Adrenal gland (tissue), 5 donors: ENCODE data around the gene ZGLP1.

ENCODE experiments used
- POLR2A ChIP-seq, 2 donors: fragments of 450-650 bp; IDR thresholded peaks; one replicate each; pipeline ENCODE4 v1.6.1; 2017; ENCODE audit warnings: antibody characterized with exemption in 2 of 2, mild to moderate bottlenecking in 2 of 2, moderate library complexity in 1 of 2
- TF ChIP-seq, protein P1 (sequence below), 6 experiments: fragments of 450-650 bp in 4 of 6; fragments of 200-600 bp in 2 of 6; sonication (generic) in 1 of 6; IDR thresholded peaks; 1 replicate in 5 of 6; 2 replicates in 1 of 6; pipeline versions ENCODE4 v1.5.1 to v1.8.0; 2016 to 2021; ENCODE audit warnings: antibody characterized with exemption in 6 of 6, mild to moderate bottlenecking in 2 of 6, moderate library complexity in 1 of 6
- donor health status: DM: no; HTN: no; CAD: no.

DNA sequence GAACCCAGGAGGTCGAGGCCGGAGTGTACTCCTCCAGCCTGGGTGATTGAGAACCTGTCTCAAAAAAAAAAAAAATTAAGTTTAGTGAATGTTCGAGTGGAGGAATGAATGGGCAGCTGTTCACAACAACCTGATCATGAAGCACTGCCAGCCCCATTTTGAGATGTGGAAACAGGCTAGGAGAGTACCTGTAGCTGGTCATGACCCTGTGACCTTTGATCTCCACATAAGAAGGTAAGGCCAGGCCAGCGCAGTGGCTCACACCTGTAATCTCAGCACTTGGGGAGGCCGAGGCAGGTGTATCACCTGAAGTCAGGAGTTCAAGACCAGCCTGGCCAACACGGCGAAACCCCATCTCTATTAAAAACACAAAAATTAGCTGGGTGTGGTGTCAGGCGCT, 16.1 kb upstream of the ZGLP1 start:
- TF ChIP-seq, protein P1, sequence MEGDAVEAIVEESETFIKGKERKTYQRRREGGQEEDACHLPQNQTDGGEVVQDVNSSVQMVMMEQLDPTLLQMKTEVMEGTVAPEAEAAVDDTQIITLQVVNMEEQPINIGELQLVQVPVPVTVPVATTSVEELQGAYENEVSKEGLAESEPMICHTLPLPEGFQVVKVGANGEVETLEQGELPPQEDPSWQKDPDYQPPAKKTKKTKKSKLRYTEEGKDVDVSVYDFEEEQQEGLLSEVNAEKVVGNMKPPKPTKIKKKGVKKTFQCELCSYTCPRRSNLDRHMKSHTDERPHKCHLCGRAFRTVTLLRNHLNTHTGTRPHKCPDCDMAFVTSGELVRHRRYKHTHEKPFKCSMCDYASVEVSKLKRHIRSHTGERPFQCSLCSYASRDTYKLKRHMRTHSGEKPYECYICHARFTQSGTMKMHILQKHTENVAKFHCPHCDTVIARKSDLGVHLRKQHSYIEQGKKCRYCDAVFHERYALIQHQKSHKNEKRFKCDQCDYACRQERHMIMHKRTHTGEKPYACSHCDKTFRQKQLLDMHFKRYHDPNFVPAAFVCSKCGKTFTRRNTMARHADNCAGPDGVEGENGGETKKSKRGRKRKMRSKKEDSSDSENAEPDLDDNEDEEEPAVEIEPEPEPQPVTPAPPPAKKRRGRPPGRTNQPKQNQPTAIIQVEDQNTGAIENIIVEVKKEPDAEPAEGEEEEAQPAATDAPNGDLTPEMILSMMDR (IDR thresholded peaks at IDR 0.05): no peak
- TF ChIP-seq POLR2A (IDR thresholded peaks at IDR 0.05): no peak
